SJSA1 (cell line): Measurements from ENCODE around the gene FOXL1. TPM values are rescaled to one million over a fixed set of nuclear protein-coding genes. Genes with fewer than 3 reads are reported as not detected.
"Not testable (repeated sequence)": the region's sequence is repeated elsewhere in the genome, so short reads cannot be mapped to it uniquely, and the experiment has no call there.

Experiments
- DNase-seq, 2 experiments: peaks; one replicate each; pipeline ENCODE4 v3.0.0-alpha.2; 2015 to 2020; ENCODE audit warnings: low spot score in 2 of 2, low read depth in 1 of 2
- H3K27ac ChIP-seq: fragments of 250-450 bp; sonication (Bioruptor Pico); 2 replicates; pipeline ENCODE4 v1.5.1; 2020; ENCODE audit warnings: mild to moderate bottlenecking, moderate library complexity
- H3K27me3 ChIP-seq: fragments of 250-450 bp; sonication (Bioruptor Pico); replicated peaks from 2 replicates; pipeline ENCODE4 v1.5.1; 2020; ENCODE audit warnings: mild to moderate bottlenecking, moderate library complexity
- H3K36me3 ChIP-seq: fragments of 250-450 bp; sonication (Bioruptor Pico); 2 replicates; pipeline ENCODE4 v1.5.1; 2020; ENCODE audit warnings: mild to moderate bottlenecking
- H3K4me1 ChIP-seq: fragments of 250-450 bp; sonication (Bioruptor Pico); replicated peaks from 2 replicates; pipeline ENCODE4 v1.6.1; 2021; ENCODE audit warnings: mild to moderate bottlenecking
- H3K4me3 ChIP-seq: fragments of 250-450 bp; sonication (Bioruptor Pico); 2 replicates; pipeline ENCODE4 v1.5.1; 2020; ENCODE audit warnings: mild to moderate bottlenecking
- H3K9me3 ChIP-seq: fragments of 250-450 bp; sonication (Bioruptor Pico); replicated peaks from 2 replicates; pipeline ENCODE4 v1.5.1; 2020; ENCODE audit warnings: mild to moderate bottlenecking
- total RNA-seq: library from RNA; depleted of rRNA; stranded (reverse); fragments of >200 nt; shearing (Covaris generic); gene quantifications from 2 replicates; pipeline ENCODE4 v1.2.3, GENCODE V29; 2014

FOXL1 gene
- total RNA-seq, 1 experiment from 2014 or later: 43.2 TPM

DNA sequence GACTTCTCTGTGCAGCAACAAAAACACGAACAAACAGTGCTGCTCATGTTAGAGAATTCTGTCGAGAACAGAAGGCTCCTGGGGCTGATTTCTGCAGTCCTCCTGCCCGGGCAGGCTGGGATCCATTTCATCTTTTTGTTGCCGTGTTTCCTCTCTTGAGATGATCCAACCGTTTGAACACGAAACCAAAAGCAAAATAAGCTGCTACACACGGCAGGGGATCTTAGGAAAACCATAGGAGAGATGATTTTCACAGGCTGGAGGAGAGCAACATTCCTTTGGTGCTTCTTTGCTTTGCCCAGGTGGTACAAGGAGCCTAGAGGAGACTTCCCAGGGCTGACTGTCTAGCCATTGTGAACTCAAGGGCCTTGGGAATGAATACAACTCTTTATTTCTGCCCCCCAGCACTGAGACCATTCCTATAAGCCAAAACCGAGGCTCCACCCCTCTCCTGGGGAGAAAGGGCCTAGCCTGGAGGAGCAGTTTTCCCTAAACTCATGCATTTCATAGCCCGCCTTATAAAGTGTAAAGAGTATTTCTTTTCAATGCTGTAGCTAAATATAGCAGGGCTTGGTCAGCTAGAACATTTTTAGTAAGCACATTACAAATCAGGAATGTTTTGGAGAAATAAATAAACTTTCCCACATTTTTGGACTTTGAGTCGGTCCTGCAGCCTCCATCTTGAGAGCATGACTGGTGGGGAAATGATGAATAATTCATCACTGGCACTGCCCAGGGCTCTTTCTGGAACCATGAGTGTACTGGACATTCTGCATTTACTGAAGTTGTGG lies 7.7 kb downstream of the FOXL1 start:
- peak; percentile 82 to 96 for DNase-seq
- peak overlapping the region; percentile 95 for H3K27ac ChIP-seq

DNA sequence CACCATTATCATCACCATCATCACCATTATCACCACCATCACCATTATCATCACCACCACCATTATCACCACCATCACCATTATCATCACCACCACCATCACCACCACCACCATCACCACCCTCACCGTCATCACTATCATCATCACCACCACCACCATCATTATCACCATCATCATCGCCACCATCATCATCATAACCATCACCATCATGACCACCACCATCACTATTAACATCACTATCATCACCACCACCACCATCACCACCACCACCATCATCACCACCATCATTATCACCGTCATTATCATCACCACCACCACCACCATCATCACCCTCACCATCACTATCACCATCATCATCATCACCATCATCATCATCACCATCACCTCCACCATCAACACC lies 9.1 kb downstream of the FOXL1 start:
- H3K27me3 ChIP-seq: no peaks in the 10 kb centered on the region
- peak in 1 of 2 experiments; percentile 21 for DNase-seq
- no peaks in the 10 kb centered on the region; the same call in 1 of the 2 replicates for H3K9me3 ChIP-seq
- H3K4me1 ChIP-seq: peaks cover 84% of the 10 kb centered on the region
- H3K4me3 ChIP-seq: no peak overlapping the region
- H3K36me3 ChIP-seq: peaks cover 18% of the 10 kb centered on the region
- no peak overlapping the region for H3K27ac ChIP-seq

More for the DNA sequence above, 7.7 kb downstream of the FOXL1 start:
- H3K4me3 ChIP-seq: 0 out of 2 replicates have a peak overlapping the region, but pooled peaks have one; percentile 0
- no peaks in the 10 kb centered on the region for H3K9me3 ChIP-seq
- peaks cover 87% of the 10 kb centered on the region for H3K4me1 ChIP-seq
- peaks cover 28% of the 10 kb centered on the region for H3K36me3 ChIP-seq
- H3K27me3 ChIP-seq: no peaks in the 10 kb centered on the region

DNA sequence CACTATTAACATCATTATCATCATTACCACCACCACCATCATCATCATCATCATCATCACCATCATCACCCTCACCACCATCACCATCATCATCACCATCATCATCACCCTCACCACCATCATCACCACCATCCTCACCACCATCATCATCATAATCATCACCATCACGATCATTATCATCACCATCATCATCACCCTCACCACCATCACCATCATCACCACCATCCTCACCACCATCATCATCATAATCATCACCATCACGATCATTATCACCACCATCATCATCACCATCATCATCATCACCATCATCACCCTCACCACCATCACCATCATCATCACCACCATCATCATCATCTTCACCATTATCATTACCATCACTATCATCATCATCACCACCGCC lies 9.6 kb downstream of the FOXL1 start:
- H3K9me3 ChIP-seq, DNase-seq, H3K4me3 ChIP-seq, H3K27me3 ChIP-seq, H3K27ac ChIP-seq: not testable (repeated sequence)
- Histone ChIP-seq H3K36me3 (peaks cover 16% of the 10 kb centered on the region), H3K4me1 (peaks cover 84% of the 10 kb centered on the region)

GRCh38 chr16:86590501-86591144 lies 12.3 kb downstream of the FOXL1 start:
- Histone ChIP-seq H3K27ac (peak overlapping the region; percentile 84), H3K4me1 (peaks cover 76% of the 10 kb centered on the region), H3K27me3 (no peaks in the 10 kb centered on the region), H3K9me3 (no peaks in the 10 kb centered on the region; the same call in 1 of the 2 replicates), H3K36me3 (no peaks in the 10 kb centered on the region), H3K4me3 (no peak overlapping the region)
- DNase-seq: peak; percentile 93 to 95

DNA sequence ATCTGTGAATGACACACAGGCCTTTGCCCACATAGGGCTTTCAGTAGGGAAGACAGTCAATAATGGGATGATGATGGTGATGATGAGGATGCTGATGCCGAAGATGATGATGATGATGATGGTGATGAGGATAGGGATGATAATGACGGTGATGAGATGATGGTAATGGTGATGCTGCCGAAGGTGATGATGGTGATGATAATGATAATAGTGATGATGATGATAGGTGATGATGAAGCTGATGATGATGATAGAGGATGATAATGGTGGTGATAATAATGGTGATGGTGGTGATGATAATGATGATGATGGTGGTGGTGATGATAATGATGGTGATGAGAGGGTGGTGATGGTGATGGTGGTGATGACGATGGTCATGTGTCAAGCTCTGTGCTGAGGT lies 12.9 kb downstream of the FOXL1 start:
- peak overlapping the region; percentile 84 for H3K27ac ChIP-seq
- no peak overlapping the region for H3K4me3 ChIP-seq
- DNase-seq: no peak
- no peaks in the 10 kb centered on the region; the same call in 1 of the 2 replicates for H3K9me3 ChIP-seq
- H3K4me1 ChIP-seq: peaks cover 71% of the 10 kb centered on the region
- no peaks in the 10 kb centered on the region for H3K27me3 ChIP-seq
- no peaks in the 10 kb centered on the region for H3K36me3 ChIP-seq

GRCh38 chr16:86593913-86594620 lies 15.7 kb downstream of the FOXL1 start:
- peaks cover 53% of the 10 kb centered on the region for H3K4me1 ChIP-seq
- H3K27ac ChIP-seq: no peak overlapping the region
- DNase-seq: peak in 1 of 2 experiments; percentile 41
- no peaks in the 10 kb centered on the region; the same call in 1 of the 2 replicates for H3K9me3 ChIP-seq
- H3K4me3 ChIP-seq: no peak overlapping the region
- H3K27me3 ChIP-seq: no peaks in the 10 kb centered on the region
- no peaks in the 10 kb centered on the region for H3K36me3 ChIP-seq

DNA sequence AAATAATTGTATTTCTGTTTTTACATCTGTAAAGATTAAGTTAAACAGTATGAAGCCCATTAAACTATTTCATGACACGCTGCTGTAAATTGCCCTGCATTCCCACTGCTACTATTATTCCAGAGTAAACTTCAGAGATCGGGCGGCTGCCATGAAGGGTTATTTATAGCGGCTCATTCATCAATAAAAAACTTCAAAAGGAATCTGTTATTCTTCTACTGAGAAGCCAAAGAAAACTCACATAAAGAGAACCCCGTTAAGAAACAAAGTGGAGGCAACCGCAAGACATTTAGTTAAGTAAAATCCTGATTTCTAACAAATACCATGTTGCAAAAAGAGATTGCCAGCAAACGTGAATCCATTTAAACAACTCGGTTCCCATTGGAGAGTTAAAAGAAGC lies 16.4 kb downstream of the FOXL1 start:
- DNase-seq: no peak
- Histone ChIP-seq H3K9me3 (no peaks in the 10 kb centered on the region; the same call in 1 of the 2 replicates), H3K36me3 (no peaks in the 10 kb centered on the region), H3K4me1 (peaks cover 46% of the 10 kb centered on the region), H3K27ac (no peak overlapping the region), H3K27me3 (no peaks in the 10 kb centered on the region), H3K4me3 (no peak overlapping the region)

GRCh38 chr16:86595983-86596605 lies 17.7 kb downstream of the FOXL1 start:
- Histone ChIP-seq H3K36me3 (no peaks in the 10 kb centered on the region), H3K4me3 (no peak overlapping the region), H3K27ac (no peak overlapping the region)

GRCh38 chr16:86597126-86597879 lies 19.0 kb downstream of the FOXL1 start:
- Histone ChIP-seq H3K27ac (no peak overlapping the region), H3K27me3 (no peaks in the 10 kb centered on the region), H3K4me1 (peaks cover 25% of the 10 kb centered on the region), H3K4me3 (no peak overlapping the region), H3K36me3 (no peaks in the 10 kb centered on the region), H3K9me3 (no peaks in the 10 kb centered on the region)
- DNase-seq: peak in 1 of 2 experiments; percentile 25

More at GRCh38 chr16:86595983-86596605, 17.7 kb downstream of the FOXL1 start:
- Histone ChIP-seq H3K9me3 (no peaks in the 10 kb centered on the region; the same call in 1 of the 2 replicates), H3K27me3 (no peaks in the 10 kb centered on the region), H3K4me1 (peaks cover 34% of the 10 kb centered on the region)
- DNase-seq: peak in 1 of 2 experiments; percentile 22

DNA sequence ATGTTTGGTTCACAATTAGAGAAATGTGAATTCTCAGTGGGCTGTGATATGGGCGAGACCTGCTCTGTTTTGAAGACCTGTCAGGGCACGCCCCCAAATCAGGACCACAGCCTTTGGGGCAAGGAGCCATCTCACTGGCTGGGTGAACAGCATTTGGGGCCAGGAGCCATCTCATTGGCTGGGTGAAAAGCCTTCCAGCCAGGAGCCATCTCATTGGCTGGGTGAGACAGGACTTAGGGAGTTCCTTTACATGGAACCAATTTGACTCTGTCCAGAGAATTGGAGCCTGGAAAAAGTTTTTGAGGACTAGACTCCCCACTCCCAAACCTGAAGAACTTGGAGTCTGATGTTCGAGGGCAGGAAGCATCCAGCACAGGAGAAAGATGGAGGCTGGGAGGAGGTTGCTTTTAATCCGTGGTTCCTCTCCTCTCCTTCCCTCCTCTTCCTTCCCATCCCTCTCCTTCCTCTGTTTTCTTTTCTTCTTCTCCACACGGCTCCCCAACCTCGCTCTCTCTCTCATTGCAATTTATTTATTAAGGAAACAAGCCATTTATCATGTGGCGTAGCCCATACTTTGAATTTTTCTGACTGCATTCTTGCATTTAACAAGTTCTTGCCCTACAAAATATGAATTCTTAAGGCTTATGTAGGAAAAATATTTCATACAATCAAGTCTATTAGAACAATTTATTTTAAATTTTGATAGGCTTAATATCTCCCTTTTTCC lies 19.7 kb downstream of the FOXL1 start:
- DNase-seq: peak in 1 of 2 experiments; percentile 20
- no peaks in the 10 kb centered on the region for H3K9me3 ChIP-seq
- no peak overlapping the region for H3K4me3 ChIP-seq
- no peaks in the 10 kb centered on the region for H3K36me3 ChIP-seq
- peaks cover 18% of the 10 kb centered on the region for H3K4me1 ChIP-seq
- H3K27ac ChIP-seq: no peak overlapping the region
- H3K27me3 ChIP-seq: no peaks in the 10 kb centered on the region

- H3K27ac ChIP-seq: no peak overlapping the region
Observed at GRCh38 chr16:86598607-86599565, 20.5 kb downstream of the FOXL1 start.

More at GRCh38 chr16:86598607-86599565, 20.5 kb downstream of the FOXL1 start:
- no peaks in the 10 kb centered on the region for H3K9me3 ChIP-seq
- no peak overlapping the region for H3K4me3 ChIP-seq
- no peaks in the 10 kb centered on the region for H3K36me3 ChIP-seq
- no peaks in the 10 kb centered on the region for H3K27me3 ChIP-seq
- peak in 1 of 2 experiments; percentile 32 for DNase-seq
- H3K4me1 ChIP-seq: peaks cover 9% of the 10 kb centered on the region
